ENCODE measurements around the gene UBA1.

The UBA1 gene

GRCh38 chrX:47193475-47194193 is at the start of gene UBA1:
TSS of gene UBA1 (plus strand) at chrX:47193829. CDS start at chrX:47198803, 4,974 bp downstream.
- DNase-seq (ENCODE audit: low spot score), result peak; percentile 88

DNA sequence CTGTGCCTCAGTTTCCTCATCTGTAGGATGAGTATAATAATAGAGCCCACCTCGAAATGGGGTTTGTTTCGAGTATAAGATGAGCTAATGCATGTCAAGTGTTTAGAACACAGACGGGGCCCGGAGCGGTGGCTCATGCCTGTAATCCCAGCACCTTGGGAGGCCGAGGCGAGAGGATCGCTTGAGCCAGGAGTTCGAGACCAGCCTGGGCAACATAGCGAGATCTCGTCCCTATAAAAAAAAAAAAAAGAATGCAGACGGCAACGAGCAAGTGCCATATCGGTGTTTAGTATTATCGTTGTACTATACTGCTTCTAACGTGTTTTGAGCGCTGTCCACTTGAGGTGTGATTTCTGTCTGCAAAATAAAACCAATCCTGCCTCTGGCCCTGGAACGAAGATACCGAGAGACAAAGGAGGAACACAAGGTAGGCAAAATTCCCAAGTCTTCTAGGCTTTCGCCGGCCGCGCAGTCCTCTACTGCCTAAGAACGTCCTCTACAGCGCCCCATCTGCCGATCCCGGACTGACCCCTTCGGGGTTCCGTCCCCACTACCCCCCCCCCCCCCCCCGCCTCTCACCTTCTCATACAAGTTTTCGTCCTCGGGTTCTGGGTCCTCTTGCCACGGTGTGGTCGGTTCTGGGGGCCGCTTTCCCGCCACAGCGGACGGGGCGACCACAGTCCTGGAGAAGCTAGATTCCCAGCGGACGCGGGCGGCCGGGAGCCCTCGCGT is 49.6 kb upstream of the UBA1 start:
- peak; percentile 20 for DNase-seq (ENCODE audit: low spot score)

GRCh38 chrX:47144626-47145394 is 48.8 kb upstream of the UBA1 start, which contains the start of the genes NDUFB11 and RBM10:
TSS of gene NDUFB11 (minus strand) at chrX:47144702. CDS start at chrX:47144679, 23 bp downstream.
TSS of gene RBM10 (plus strand) at chrX:47145221. CDS start at chrX:47147482, 2,261 bp downstream.
- DNase-seq (ENCODE audit: low spot score), result peak; percentile 93

DNA sequence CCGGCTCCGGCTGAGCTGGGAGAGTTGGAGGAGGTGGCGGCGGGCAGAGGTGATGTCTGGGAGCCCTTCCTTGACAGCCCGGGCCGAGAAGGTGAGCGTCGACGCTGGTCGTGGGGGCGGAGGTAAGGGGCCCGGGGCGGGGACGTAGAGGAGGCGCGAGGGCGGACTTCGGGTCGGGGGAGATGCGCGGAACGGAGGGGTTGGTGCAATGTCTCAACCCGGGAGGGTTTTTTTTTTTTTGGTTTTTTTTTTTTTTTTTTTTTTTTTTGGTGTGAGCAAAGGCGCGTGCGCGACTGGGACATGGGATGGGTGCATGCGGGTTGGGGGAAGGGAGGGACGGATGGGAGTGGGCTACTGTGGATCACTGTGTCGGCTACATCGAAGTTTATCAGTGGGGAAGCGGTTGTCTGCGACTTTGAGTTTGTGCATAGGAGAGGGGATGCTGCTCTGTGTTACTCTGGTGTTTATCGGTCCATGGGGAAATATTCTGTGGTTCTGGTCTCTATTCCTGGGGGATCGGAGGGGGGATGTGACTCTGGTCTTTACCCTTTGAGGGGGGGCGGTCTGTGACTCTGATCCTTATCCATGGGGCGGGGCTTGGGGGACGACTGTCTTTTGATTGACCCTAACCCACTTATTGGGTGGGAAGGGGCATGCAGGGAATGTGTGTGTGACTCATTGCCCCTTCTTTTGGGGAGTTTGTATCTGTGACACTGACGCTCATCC is 48.1 kb upstream of the UBA1 start:
- DNase-seq (ENCODE audit: low spot score), result no peak

- no peak for DNase-seq (ENCODE audit: low spot score)
Measured at GRCh38 chrX:47146121-47146935, 47.3 kb upstream of the UBA1 start.

GRCh38 chrX:47146936-47147859 is 46.4 kb upstream of the UBA1 start:
- no peak for DNase-seq (ENCODE audit: low spot score)

- no peak for DNase-seq (ENCODE audit: low spot score)
Measured at GRCh38 chrX:47148946-47149345, 44.7 kb upstream of the UBA1 start.

- no peak for DNase-seq (ENCODE audit: low spot score)
Measured at GRCh38 chrX:47151435-47151834, 42.2 kb upstream of the UBA1 start.

DNA sequence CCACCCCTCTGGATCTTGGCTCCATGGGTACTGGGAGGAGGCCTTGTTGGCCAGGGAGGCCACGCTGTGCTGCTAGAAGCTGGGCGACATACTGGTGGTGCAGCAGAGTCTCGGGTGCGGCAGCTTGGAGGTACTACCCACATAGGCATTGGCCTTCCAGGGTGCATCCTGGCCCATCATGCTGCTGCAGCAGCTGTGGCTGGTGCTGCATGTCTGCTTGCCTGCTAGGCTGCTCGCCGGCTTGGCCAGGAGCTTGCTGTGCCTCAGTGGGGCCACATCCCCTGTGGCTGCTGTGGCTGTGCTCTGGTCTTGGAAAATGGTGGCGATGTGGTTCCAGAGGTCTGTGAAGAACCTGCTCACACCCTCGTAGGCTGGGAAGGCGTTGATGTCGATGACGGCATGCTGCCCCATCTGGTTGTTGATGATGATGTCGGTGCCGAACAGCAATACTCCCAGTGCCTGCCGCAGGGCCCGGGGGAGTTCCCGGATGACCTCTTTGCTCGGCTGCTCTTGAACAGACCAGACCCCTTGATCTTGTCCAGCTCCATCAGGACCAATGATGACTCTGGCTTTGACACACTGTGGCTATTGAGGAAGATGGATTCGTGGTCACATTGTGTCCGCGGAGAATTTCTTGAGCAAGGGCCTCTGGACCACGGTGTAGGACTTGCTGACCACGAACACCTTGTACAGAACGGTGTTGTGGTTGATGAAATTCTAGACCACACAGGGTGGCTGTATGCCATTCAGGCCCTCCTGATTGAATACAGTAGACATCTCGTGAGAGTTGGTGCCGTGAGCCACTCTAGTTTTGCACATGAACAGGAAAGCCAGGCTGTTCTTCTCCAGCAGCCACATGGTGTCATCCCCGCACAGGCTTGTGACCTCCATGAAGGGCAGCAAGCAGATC is 36.8 kb upstream of the UBA1 start:
- no peak for DNase-seq (ENCODE audit: low spot score)

DNA sequence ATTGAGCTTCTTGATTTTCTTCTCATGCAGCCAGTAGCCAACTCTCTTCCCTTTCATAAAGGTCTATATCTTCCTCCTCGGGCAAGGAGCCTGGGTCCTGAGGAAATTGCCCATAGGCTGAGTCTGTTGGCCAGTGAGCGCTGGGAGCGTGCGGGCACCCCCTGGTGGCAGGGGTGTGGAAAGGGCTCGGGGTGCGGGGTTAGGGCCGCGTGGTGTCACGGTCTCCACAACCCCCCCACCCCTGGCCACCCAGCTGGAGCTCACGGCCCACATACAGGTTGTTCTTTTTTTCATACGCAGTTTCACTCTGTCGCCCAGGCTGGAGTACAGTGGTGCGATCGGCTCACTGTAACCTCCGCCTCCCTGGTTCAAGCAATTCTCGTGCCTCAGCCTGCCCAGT is 35.5 kb upstream of the UBA1 start:
- no peak for DNase-seq (ENCODE audit: low spot score)

GRCh38 chrX:47158781-47159180 is 34.8 kb upstream of the UBA1 start:
- DNase-seq (ENCODE audit: low spot score), result no peak

- DNase-seq (ENCODE audit: low spot score), result no peak
Measured at GRCh38 chrX:47160781-47161180, 32.8 kb upstream of the UBA1 start.

DNA sequence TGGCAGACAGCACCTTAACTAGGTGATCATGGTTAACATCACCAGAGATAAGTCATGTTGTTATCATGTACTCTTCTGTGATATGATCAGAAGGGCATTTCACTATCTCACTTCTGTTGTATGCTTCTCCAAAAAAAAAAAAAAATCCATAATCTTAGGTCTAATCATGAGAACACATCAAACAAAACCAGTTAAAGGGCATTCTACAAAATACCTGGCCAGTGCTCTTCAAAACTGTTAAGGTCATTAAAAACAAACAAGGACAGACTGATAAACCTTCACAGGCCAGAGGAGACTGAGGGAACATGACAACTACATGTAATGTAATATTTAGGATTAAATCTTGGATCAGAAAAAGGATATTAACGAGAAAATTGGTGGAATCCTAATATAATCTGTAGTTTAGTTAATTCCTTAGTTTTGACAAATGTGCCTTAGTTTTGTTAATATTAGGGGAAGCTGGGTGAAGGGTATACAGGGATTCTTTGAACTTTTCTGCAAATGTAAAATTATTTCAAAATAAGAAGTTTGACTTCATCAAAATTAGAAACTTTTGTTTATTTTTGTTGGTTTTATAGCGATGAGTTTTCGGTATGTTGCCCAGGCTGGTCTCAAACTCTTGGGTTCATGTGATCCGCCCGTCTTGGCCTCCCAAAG is 30.6 kb upstream of the UBA1 start:
- DNase-seq (ENCODE audit: low spot score), result no peak

DNA sequence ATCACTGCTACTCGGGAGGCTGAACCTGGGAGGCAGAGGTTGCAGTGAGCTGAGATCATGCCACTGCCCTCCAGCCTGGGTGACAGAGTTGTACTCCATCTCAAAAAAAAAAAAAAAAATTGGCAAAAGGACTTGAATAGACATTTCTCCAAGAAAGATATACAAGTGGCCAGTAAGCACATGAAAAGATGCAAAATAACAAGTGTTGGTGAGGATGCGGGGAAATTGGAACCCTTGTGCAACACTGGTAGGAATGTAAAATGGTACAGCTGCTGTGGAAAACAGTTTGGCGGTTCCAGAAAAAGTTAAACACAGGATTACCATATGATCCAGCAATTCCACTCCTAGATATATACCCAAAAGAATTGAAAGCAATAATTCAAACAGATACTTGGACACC is 29.2 kb upstream of the UBA1 start:
- DNase-seq (ENCODE audit: low spot score), result no peak

GRCh38 chrX:47166126-47166525 is 27.5 kb upstream of the UBA1 start:
- DNase-seq (ENCODE audit: low spot score), result no peak

- DNase-seq (ENCODE audit: low spot score), result no peak
Measured at GRCh38 chrX:47168495-47169073, 25.0 kb upstream of the UBA1 start.

- DNase-seq (ENCODE audit: low spot score), result no peak
Measured at GRCh38 chrX:47169273-47169672, 24.4 kb upstream of the UBA1 start.
